CD4-positive, alpha-beta T cell treated with Interferon alpha-2 for 1 hour (primary cell): ENCODE measurements around the gene PRRT2.

Experiments
- DNase-seq, 2 donors: peaks; one replicate each; pipeline ENCODE4 v3.0.0-alpha.2; 2020 to 2022

The PRRT2 gene

GRCh38 chr16:29835926-29836325 lies 23.9 kb downstream of the PRRT2 start:
- DNase-seq: no peak

- DNase-seq: no peak
These were observed 24.6 kb downstream of the PRRT2 start for GRCh38 chr16:29836623-29837022.

GRCh38 chr16:29837841-29838240 lies 25.8 kb downstream of the PRRT2 start:
- no peak for DNase-seq

- no peak for DNase-seq
These were observed 27.8 kb downstream of the PRRT2 start for GRCh38 chr16:29839822-29840221.

- no peak for DNase-seq
These were observed 28.2 kb downstream of the PRRT2 start for GRCh38 chr16:29840240-29840639.

- DNase-seq: no peak
These were observed 29.6 kb downstream of the PRRT2 start for GRCh38 chr16:29841631-29842030.

GRCh38 chr16:29842732-29843346 lies 30.8 kb downstream of the PRRT2 start:
- DNase-seq: no peak

GRCh38 chr16:29843931-29844330 lies 31.9 kb downstream of the PRRT2 start:
- no peak for DNase-seq

- no peak for DNase-seq
These were observed 32.8 kb downstream of the PRRT2 start for GRCh38 chr16:29844575-29845331.

- no peak for DNase-seq
These were observed 33.7 kb downstream of the PRRT2 start for GRCh38 chr16:29845656-29846055.

- peak; percentile 81 to 84 for DNase-seq
These were observed 36.7 kb downstream of the PRRT2 start for GRCh38 chr16:29848420-29849297.

GRCh38 chr16:29849505-29849904 lies 37.5 kb downstream of the PRRT2 start:
- DNase-seq: no peak

- DNase-seq: no peak
These were observed 39.0 kb downstream of the PRRT2 start for GRCh38 chr16:29850998-29851397.

GRCh38 chr16:29852654-29853053 lies 40.7 kb downstream of the PRRT2 start:
- DNase-seq: no peak

GRCh38 chr16:29854520-29855100 lies 42.6 kb downstream of the PRRT2 start:
- DNase-seq: no peak

- no peak for DNase-seq
These were observed 45.3 kb downstream of the PRRT2 start for GRCh38 chr16:29857133-29857760.

GRCh38 chr16:29858149-29858849 lies 46.3 kb downstream of the PRRT2 start:
- no peak for DNase-seq

GRCh38 chr16:29858974-29859373 lies 47.0 kb downstream of the PRRT2 start:
- DNase-seq: no peak

- no peak for DNase-seq
These were observed 48.2 kb downstream of the PRRT2 start for GRCh38 chr16:29860218-29860617.

- DNase-seq: peak in 1 of 2 donors; percentile 15
These were observed 50.4 kb downstream of the PRRT2 start for GRCh38 chr16:29862383-29862883.

- peak; percentile 95 to 97 for DNase-seq
These were observed 51.1 kb downstream of the PRRT2 start, which contains the start of gene CDIPT for GRCh38 chr16:29862884-29863668. TSS of gene CDIPT (minus strand) at chr16:29863226. CDS start at chr16:29862857, 369 bp downstream.
